Testis (tissue), 5 donors: Measurements from ENCODE around the gene NUDT12. TPM values are rescaled to one million over a fixed set of nuclear protein-coding genes. Genes with fewer than 3 reads are reported as not detected.

Source experiments
- DNase-seq: peaks from one replicate; pipeline ENCODE4 v3.0.0-alpha.2; 2019
- H3K27ac ChIP-seq, 2 donors: fragments of 200-600 bp; sonication (generic); one replicate each; pipeline ENCODE4 v1.5.1; 2019
- H3K27me3 ChIP-seq: fragments of 200-600 bp; sonication (generic); one replicate; pipeline ENCODE4 v1.5.1; 2019
- H3K36me3 ChIP-seq: fragments of 200-600 bp; sonication (generic); one replicate; pipeline ENCODE4 v1.5.1; 2017; ENCODE audit warnings: low read depth; ENCODE audit errors: missing control alignments
- H3K4me1 ChIP-seq: fragments of 200-600 bp; sonication (generic); one replicate; pipeline ENCODE4 v1.5.1; 2019
- H3K4me3 ChIP-seq, 2 donors: fragments of 200-600 bp; sonication (generic); one replicate each; pipeline ENCODE4 v1.5.1; 2017 to 2019
- H3K9me3 ChIP-seq: fragments of 200-600 bp; sonication (generic); one replicate; pipeline ENCODE4 v1.5.1; 2017
- POLR2A ChIP-seq: fragments of 450-650 bp; IDR thresholded peaks from one replicate; pipeline ENCODE4 v1.6.1; 2017; ENCODE audit warnings: antibody characterized with exemption, mild to moderate bottlenecking, moderate library complexity
- WGBS, 2 donors: methylation state at CpG; one replicate each; pipeline ENCODE4 v1.1.5; 2018; 5-methylcytosine and 5-hydroxymethylcytosine counted together
- intact Hi-C: fragments of 100-400 bp; cut with DNase I; formaldehyde crosslinking; loops from one replicate; pipeline ENCODE4 v1.15.1; 2023; ENCODE audit warnings: low total_unique reads
- long read RNA-seq, 2 donors: transcript quantifications; one replicate each; lab custom pipeline, GENCODE V29; 2026
- polyA plus RNA-seq: library from polyadenylated mRNA; stranded (reverse); fragments of 350-450 nt; fragmentation: Illumina TruSeq; extraction: RNeasy Lipid Tissue Mini Kit (QIAGEN cat#74804); gene quantifications from one replicate; pipeline ENCODE4 v1.2.3, GENCODE V29; 2014; ENCODE audit warnings: low read depth, low replicate concordance; ENCODE audit not compliant: insufficient read depth
- total RNA-seq, 2 donors: library from RNA; depleted of rRNA; stranded (reverse); fragments of >200 nt; gene quantifications; one replicate each; pipeline ENCODE4 v1.2.3, GENCODE V29; 2016
- TF ChIP-seq, protein P1 (sequence below), 3 experiments: fragments of 450-650 bp in 2 of 3; fragments of 200-600 bp in 1 of 3; sonication (generic) in 1 of 3; IDR thresholded peaks; one replicate each; pipeline ENCODE4 v1.5.1; 2016 to 2019; ENCODE audit warnings: antibody characterized with exemption in 3 of 3, mild to moderate bottlenecking in 2 of 3, moderate library complexity in 1 of 3

The NUDT12 gene
- total RNA-seq (10 to 100 TPM; 11.9 to 13.5 TPM), polyA plus RNA-seq (6.3 TPM)
- long read RNA-seq, donor 1, transcript NUDT12-201 (7 exons, 3,492 nt) = major isoform, 6 of 6 reads
- long read RNA-seq, donor 1, partial matches to known transcripts = 0 of 6 reads
- long read RNA-seq, donor 1, other reads (novel, unspliced or antisense) = 0 of 6 reads
- long read RNA-seq, donor 2, partial matches to known transcripts = 0 of 3 reads
- long read RNA-seq, donor 2, other reads (novel, unspliced or antisense) = 0 of 3 reads

DNA sequence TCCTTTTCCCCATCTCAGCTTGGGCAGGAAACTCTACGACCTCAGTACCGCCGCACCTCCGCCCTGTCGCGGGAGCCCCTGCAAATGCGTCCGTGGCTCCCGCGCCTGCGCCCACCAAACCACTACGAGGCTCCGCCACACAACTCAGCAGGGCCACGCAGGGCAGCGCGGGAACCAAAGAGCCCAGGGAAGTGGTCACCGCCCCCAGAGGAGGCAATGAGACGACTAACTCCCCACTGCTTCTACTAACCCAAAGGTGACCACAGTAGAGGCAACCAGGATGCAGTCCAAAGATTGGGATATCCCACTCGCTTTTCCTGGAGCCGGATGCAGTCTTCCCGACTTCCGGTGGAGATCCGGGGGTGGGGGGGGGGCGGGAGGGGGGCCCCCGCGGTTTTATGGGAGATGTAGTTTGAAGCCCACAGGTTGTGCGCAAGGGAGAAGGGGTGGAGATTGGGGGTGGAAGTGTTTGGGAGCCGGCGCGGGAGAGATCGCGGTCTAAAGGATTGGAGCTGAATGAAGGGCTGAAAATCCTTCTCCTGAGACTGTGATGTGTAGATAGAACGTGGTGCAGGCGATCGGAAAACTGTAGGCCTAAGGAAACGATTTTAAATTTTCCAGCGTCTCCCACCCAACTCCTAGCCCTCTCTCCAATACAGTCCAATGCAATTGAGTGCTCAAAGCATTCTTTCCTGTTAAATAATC, at the start of gene NUDT12:
Gene NUDT12 (minus strand): TSS at position 337 of the 705 bp plus-strand sequence. CDS start 2,541 bp downstream, outside the sequence.
- intact Hi-C loops = no loop called here
- Histone ChIP-seq H3K4me1 (peaks cover 7% of the 10 kb centered on the region), H3K9me3 (no peaks in the 10 kb centered on the region), H3K27me3 (no peaks in the 10 kb centered on the region), H3K4me3 (peak within 1 kb of the TSS; percentile 80 to 92), H3K36me3 (no peaks in the 10 kb centered on the region), H3K27ac (peak within 1 kb of the TSS; percentile 86 to 88)
- 0 to 5% methylated on average over 19 to 37 of the region's 37 CpGs for WGBS, 2 donors
- DNase-seq = peak; percentile 80
- TF ChIP-seq, protein P1, sequence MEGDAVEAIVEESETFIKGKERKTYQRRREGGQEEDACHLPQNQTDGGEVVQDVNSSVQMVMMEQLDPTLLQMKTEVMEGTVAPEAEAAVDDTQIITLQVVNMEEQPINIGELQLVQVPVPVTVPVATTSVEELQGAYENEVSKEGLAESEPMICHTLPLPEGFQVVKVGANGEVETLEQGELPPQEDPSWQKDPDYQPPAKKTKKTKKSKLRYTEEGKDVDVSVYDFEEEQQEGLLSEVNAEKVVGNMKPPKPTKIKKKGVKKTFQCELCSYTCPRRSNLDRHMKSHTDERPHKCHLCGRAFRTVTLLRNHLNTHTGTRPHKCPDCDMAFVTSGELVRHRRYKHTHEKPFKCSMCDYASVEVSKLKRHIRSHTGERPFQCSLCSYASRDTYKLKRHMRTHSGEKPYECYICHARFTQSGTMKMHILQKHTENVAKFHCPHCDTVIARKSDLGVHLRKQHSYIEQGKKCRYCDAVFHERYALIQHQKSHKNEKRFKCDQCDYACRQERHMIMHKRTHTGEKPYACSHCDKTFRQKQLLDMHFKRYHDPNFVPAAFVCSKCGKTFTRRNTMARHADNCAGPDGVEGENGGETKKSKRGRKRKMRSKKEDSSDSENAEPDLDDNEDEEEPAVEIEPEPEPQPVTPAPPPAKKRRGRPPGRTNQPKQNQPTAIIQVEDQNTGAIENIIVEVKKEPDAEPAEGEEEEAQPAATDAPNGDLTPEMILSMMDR (IDR thresholded peaks at IDR 0.05) = no peak
- no peak for TF ChIP-seq POLR2A

DNA sequence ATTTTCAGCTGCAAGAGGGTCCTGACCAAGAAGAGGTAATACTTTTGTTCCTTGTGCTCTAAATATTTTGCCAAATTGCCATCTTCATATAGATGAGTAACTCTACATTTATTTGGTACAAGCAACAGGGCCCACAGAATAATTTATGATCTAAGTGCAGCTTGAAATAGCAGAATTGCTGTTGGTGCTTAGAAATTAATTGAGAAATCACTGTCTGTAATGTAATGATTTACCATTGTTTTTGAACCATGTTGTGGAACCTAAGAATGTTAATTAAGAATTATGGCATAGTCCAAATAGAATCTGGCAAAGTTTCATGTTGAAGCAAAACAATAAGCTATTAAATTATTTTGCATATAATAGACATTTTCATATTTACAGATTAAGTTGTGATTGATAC, 44.8 kb upstream of the NUDT12 start:
- TF ChIP-seq, protein P1 (IDR thresholded peaks at IDR 0.05) = no peak
- TF ChIP-seq POLR2A = no peak
- no peaks in the 10 kb centered on the region for H3K27me3 ChIP-seq
- no peaks in the 10 kb centered on the region for H3K36me3 ChIP-seq
- DNase-seq = no peak
- H3K4me3 ChIP-seq = no peak overlapping the region
- intact Hi-C loops = no loop called here
- H3K27ac ChIP-seq = no peak overlapping the region
- no peaks in the 10 kb centered on the region for H3K4me1 ChIP-seq
- no peaks in the 10 kb centered on the region for H3K9me3 ChIP-seq

DNA sequence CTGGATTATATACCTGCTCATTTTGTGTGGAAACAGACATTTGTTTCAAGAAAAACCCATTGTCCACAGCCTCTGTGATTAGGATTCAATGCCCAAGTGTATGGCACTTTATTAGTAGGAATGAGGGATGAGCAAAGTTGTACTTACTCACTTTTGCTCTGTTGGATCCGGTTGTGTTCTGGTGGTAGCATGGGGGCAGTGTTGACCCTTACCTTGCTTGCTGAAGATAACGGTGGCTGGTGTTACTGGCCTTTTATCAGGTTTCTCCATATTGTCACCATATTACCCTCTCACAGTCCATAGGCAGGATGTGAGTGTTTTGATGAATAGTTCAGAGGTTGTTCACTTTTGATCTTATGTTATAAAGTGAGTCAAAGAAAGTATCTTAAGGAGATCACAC, 42.7 kb upstream of the NUDT12 start:
- Histone ChIP-seq H3K36me3 (no peaks in the 10 kb centered on the region), H3K9me3 (no peaks in the 10 kb centered on the region), H3K4me3 (no peak overlapping the region), H3K27me3 (no peaks in the 10 kb centered on the region), H3K27ac (no peak overlapping the region), H3K4me1 (no peaks in the 10 kb centered on the region)
- intact Hi-C loops = no loop called here
- TF ChIP-seq, protein P1 (IDR thresholded peaks at IDR 0.05) = no peak
- TF ChIP-seq POLR2A = no peak
- WGBS, 2 donors = 93% methylated on average over 2 of the region's 2 CpGs
- DNase-seq = no peak

DNA sequence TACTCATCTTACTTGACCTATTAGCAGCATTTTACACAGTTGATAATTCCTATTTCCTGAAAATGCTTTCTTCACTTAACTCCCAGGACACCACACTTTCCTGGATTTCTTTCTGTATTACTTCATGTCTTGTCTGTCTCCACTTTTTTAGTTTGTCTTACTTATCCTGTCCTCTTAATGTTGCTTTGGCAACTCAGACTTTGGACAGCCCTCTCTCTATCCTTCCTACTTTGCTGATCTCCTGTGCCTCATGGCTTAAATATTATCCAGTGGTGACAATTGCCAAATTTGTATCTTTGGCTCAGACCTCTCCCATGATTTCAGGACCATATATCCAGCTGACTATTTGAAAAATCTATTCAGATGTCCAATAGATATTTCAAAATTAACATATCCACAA, 39.8 kb upstream of the NUDT12 start:
- Histone ChIP-seq H3K4me1 (no peaks in the 10 kb centered on the region), H3K4me3 (no peak overlapping the region), H3K27me3 (no peaks in the 10 kb centered on the region), H3K36me3 (no peaks in the 10 kb centered on the region), H3K27ac (no peak overlapping the region), H3K9me3 (no peaks in the 10 kb centered on the region)
- TF ChIP-seq, protein P1 (IDR thresholded peaks at IDR 0.05) = no peak
- no peak for TF ChIP-seq POLR2A
- intact Hi-C loops = no loop called here
- DNase-seq = no peak
